HL-60 (cell line): ENCODE results near the gene NAA38.

Experiments
- CTCF ChIP-seq: IDR thresholded peaks from one replicate; pipeline ENCODE4 v1.5.1; 2011; ENCODE audit warnings: low read length, control low read depth, inconsistent platforms; ENCODE audit not compliant: insufficient read depth
- REST ChIP-seq: IDR thresholded peaks from 2 replicates; pipeline ENCODE4 v1.6.1; 2012; ENCODE audit warnings: low read depth; ENCODE audit not compliant: insufficient replicate concordance

- TF ChIP-seq CTCF (no peak), REST (no peak)
Observed at GRCh38 chr17:7852919-7853690, 4.3 kb downstream of the NAA38 start.
